Right lobe of liver (tissue), 4 donors: Measurements from ENCODE around the gene TIAL1.
"Not testable (repeated sequence)": the region's sequence is repeated elsewhere in the genome, so short reads cannot be mapped to it uniquely, and the experiment has no call there.

Source experiments
- POLR2A ChIP-seq: fragments of 450-650 bp; IDR thresholded peaks from one replicate; pipeline ENCODE4 v1.6.1; 2017; ENCODE audit warnings: antibody characterized with exemption, mild to moderate bottlenecking
- TF ChIP-seq, protein P1 (sequence below), 4 donors: fragments of 200-600 bp in 3 of 4; fragments of 450-650 bp in 1 of 4; IDR thresholded peaks; one replicate each; pipeline versions ENCODE4 v1.5.1 to v1.8.0; 2016 to 2022; ENCODE audit warnings: antibody characterized with exemption in 4 of 4, mild to moderate bottlenecking in 2 of 4
- donor health status: DM: no; HTN: no; CAD: no.
- donor health status: DM: no; HTN: no; CAD: no.
- donor health status: DM: no; HTN: yes; CAD: no.

GRCh38 chr10:119532251-119532650 is 64.5 kb downstream of the TIAL1 start:
- TF ChIP-seq, protein P1, sequence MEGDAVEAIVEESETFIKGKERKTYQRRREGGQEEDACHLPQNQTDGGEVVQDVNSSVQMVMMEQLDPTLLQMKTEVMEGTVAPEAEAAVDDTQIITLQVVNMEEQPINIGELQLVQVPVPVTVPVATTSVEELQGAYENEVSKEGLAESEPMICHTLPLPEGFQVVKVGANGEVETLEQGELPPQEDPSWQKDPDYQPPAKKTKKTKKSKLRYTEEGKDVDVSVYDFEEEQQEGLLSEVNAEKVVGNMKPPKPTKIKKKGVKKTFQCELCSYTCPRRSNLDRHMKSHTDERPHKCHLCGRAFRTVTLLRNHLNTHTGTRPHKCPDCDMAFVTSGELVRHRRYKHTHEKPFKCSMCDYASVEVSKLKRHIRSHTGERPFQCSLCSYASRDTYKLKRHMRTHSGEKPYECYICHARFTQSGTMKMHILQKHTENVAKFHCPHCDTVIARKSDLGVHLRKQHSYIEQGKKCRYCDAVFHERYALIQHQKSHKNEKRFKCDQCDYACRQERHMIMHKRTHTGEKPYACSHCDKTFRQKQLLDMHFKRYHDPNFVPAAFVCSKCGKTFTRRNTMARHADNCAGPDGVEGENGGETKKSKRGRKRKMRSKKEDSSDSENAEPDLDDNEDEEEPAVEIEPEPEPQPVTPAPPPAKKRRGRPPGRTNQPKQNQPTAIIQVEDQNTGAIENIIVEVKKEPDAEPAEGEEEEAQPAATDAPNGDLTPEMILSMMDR (IDR thresholded peaks at IDR 0.05) = not testable (repeated sequence)
- not testable (repeated sequence) for TF ChIP-seq POLR2A
